ENCODE data around the gene MS4A4E.
"Not testable (repeated sequence)": the region's sequence is repeated elsewhere in the genome, so short reads cannot be mapped to it uniquely, and the experiment has no call there.

The MS4A4E gene

DNA sequence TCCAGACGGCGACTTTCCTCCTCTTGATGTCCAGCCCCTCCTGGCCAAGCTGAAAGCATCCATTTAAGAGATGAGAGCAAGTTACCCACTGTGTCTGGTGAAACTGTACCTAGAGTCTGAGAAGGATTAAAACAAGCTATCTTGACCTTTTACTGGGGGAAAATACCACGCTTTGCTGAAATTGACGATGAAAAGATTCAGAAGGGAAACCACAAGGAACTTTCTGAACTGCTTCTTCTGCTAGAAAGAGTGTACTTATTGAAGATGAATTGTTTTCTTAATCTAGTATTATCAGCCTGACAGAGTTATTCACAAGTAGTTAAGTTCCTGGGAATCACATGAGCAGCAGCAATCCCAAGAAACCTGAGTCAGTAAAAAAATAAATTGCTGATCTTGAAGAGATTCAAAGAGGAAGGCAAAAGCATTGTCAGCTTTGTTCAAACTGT is 47.0 kb downstream of the MS4A4E start:
- H3K36me3 ChIP-seq (ENCODE audit: control insufficient read depth in 2 of 2, insufficient read depth in 2 of 2, low read length in 2 of 2) = no peaks in the 10 kb centered on the region
- H3K4me3 ChIP-seq (ENCODE audit: low read length in 2 of 2) = no peak overlapping the region
- no peak overlapping the region for H3K9ac ChIP-seq (ENCODE audit: low read depth in 1 of 2, low read length in 2 of 2)
- H3K27ac ChIP-seq (ENCODE audit: low read depth in 2 of 2, low read length in 2 of 2) = peak overlapping the region; percentile 29 to 55
- no peaks in the 10 kb centered on the region for H3K27me3 ChIP-seq (ENCODE audit: control insufficient read depth in 2 of 2, insufficient read depth in 2 of 2, low read length in 2 of 2)
- peaks cover 0 to 2% of the 10 kb centered on the region in 2 donors for H3K4me1 ChIP-seq (ENCODE audit: control insufficient read depth in 2 of 2, insufficient read depth in 2 of 2, low read length in 2 of 2)
- H3K9me3 ChIP-seq (ENCODE audit: control insufficient read depth in 2 of 2, low read length in 2 of 2) = no peaks in the 10 kb centered on the region

DNA sequence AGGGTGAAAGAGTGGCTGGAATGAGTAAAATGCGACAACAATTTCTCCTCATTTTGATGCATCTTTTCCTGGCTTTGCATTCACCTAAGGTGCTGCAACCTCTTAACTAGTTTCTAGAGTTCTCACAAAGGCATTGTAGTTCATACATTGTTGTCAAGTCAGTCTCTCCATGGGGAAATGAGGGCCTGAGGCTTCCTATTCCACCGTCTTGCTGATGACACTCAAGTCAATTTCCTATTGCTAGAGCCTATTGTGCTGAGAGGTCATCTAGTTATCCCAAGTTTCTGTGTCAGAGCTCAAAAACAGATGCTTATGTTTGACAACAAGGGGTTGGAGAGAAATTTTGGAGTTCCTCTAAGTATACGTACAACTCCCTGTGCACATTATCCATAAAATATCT is 48.4 kb downstream of the MS4A4E start:
- Histone ChIP-seq H3K36me3 (ENCODE audit: control insufficient read depth in 2 of 2, insufficient read depth in 2 of 2, low read length in 2 of 2) (no peaks in the 10 kb centered on the region), H3K9me3 (ENCODE audit: control insufficient read depth in 2 of 2, low read length in 2 of 2) (no peaks in the 10 kb centered on the region), H3K27me3 (ENCODE audit: control insufficient read depth in 2 of 2, insufficient read depth in 2 of 2, low read length in 2 of 2) (no peaks in the 10 kb centered on the region), H3K4me1 (ENCODE audit: control insufficient read depth in 2 of 2, insufficient read depth in 2 of 2, low read length in 2 of 2) (peaks cover 0 to 2% of the 10 kb centered on the region in 2 donors), H3K27ac (ENCODE audit: low read depth in 2 of 2, low read length in 2 of 2) (peak overlapping the region; percentile 38 to 61), H3K4me3 (ENCODE audit: low read length in 2 of 2) (no peak overlapping the region), H3K9ac (ENCODE audit: low read depth in 1 of 2, low read length in 2 of 2) (no peak overlapping the region)

DNA sequence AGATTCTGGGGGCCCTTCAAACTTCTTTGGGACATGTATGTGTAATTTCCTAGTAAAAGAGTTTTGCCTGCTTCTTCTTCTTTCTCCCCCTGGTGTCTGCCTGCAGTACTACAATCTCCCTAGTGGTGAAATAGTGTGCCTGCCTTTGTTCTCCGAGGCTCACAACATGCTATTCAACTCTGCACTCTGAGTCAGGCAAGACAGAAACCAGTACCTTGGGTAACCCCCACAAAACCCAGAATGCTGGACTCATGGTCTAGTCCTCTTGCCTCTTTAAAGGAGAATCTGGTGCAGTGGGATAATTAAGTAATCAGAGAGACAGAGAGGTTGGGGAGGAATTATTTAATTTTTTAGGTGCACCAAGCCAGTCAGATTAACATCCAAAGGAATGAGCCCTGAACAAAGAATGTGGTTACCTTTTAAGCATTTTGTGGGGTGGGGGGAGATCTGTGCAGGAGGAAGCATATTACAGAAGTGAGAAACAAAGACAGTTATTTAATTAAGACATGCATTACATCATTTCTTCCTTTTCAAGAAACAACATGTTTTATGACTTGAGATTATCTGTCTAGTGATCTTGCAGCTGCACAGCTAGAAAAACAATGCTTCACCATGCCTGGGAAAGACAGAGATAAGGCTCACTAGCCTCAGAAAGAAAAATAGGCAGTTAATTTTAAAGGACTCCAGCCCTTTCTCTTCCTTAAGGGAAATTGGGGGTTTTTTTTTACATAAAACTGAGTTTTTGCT is 49.1 kb downstream of the MS4A4E start:
- no peaks in the 10 kb centered on the region for H3K27me3 ChIP-seq (ENCODE audit: control insufficient read depth in 2 of 2, insufficient read depth in 2 of 2, low read length in 2 of 2)
- H3K9ac ChIP-seq (ENCODE audit: low read depth in 1 of 2, low read length in 2 of 2) = no peak overlapping the region
- H3K4me1 ChIP-seq (ENCODE audit: control insufficient read depth in 2 of 2, insufficient read depth in 2 of 2, low read length in 2 of 2) = peaks cover 0 to 2% of the 10 kb centered on the region in 2 donors
- H3K4me3 ChIP-seq (ENCODE audit: low read length in 2 of 2) = no peak overlapping the region
- H3K27ac ChIP-seq (ENCODE audit: low read depth in 2 of 2, low read length in 2 of 2) = no peak overlapping the region
- H3K36me3 ChIP-seq (ENCODE audit: control insufficient read depth in 2 of 2, insufficient read depth in 2 of 2, low read length in 2 of 2) = no peaks in the 10 kb centered on the region
- H3K9me3 ChIP-seq (ENCODE audit: control insufficient read depth in 2 of 2, low read length in 2 of 2) = no peaks in the 10 kb centered on the region

DNA sequence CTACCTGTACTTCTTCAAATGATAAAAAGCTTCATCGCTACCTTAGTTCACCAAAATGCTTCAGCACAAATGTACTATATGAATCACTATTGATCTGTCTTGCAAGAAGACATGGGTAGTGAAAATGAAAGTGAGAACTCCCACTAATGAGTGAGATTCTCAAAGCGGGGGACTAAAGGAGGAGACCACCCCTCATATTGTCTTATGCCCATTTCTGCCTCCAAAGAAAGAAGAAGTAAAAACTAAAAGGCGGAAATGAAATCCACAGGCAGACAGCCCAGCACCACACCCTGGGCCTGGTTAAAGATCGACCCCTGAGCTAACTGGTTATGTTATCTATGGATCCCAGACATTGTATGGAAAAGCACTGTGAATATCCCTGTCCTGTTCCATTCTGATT is 50.4 kb downstream of the MS4A4E start:
- not testable (repeated sequence) for H3K4me1 ChIP-seq (ENCODE audit: control insufficient read depth in 2 of 2, insufficient read depth in 2 of 2, low read length in 2 of 2); H3K27ac ChIP-seq (ENCODE audit: low read depth in 2 of 2, low read length in 2 of 2); H3K9ac ChIP-seq (ENCODE audit: low read depth in 1 of 2, low read length in 2 of 2); H3K4me3 ChIP-seq (ENCODE audit: low read length in 2 of 2); H3K36me3 ChIP-seq (ENCODE audit: control insufficient read depth in 2 of 2, insufficient read depth in 2 of 2, low read length in 2 of 2); H3K9me3 ChIP-seq (ENCODE audit: control insufficient read depth in 2 of 2, low read length in 2 of 2); H3K27me3 ChIP-seq (ENCODE audit: control insufficient read depth in 2 of 2, insufficient read depth in 2 of 2, low read length in 2 of 2)

DNA sequence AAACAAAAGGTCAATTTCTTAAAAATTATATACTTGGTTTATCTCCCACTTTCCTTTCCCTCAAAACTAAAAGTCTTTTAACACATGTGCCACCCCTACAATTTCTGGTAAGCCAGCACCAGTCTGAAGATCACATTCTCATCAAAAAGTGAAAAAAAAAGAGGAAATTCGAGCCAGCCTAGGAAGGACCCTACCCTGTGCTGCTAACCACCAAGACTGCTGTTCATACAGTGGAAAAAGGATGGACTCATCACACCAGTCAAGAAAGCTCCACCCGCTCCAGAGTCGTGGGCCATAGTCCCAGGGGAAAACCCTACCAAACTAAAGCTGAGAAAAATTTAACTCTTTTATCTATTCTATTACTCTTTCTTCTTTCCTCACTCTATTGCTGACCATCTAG is 54.5 kb downstream of the MS4A4E start:
- H3K27ac ChIP-seq (ENCODE audit: low read depth in 2 of 2, low read length in 2 of 2); H3K27me3 ChIP-seq (ENCODE audit: control insufficient read depth in 2 of 2, insufficient read depth in 2 of 2, low read length in 2 of 2); H3K4me3 ChIP-seq (ENCODE audit: low read length in 2 of 2); H3K9ac ChIP-seq (ENCODE audit: low read depth in 1 of 2, low read length in 2 of 2); H3K36me3 ChIP-seq (ENCODE audit: control insufficient read depth in 2 of 2, insufficient read depth in 2 of 2, low read length in 2 of 2); H3K4me1 ChIP-seq (ENCODE audit: control insufficient read depth in 2 of 2, insufficient read depth in 2 of 2, low read length in 2 of 2); H3K9me3 ChIP-seq (ENCODE audit: control insufficient read depth in 2 of 2, low read length in 2 of 2): not testable (repeated sequence)

DNA sequence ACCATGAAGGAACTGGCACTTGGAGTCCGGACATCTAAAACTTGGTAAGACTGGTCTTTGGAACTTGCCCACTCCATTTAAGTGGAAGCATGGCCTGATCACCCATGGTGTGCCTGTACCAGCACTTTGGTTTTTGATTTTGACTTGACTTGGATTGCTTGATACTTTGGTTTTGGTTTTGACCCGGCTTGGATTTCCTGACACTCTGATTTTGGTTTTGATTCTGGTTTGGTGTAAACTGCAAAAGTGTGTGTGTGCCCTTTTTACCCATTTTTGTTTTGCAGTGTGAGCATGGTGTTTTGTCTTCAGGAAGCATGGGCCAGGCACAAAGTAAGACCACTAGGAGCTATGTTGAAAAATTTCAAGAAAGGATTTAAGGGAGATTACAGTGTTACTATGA is 56.8 kb downstream of the MS4A4E start:
- not testable (repeated sequence) for H3K27me3 ChIP-seq (ENCODE audit: control insufficient read depth in 2 of 2, insufficient read depth in 2 of 2, low read length in 2 of 2); H3K9ac ChIP-seq (ENCODE audit: low read depth in 1 of 2, low read length in 2 of 2); H3K4me3 ChIP-seq (ENCODE audit: low read length in 2 of 2); H3K36me3 ChIP-seq (ENCODE audit: control insufficient read depth in 2 of 2, insufficient read depth in 2 of 2, low read length in 2 of 2); H3K9me3 ChIP-seq (ENCODE audit: control insufficient read depth in 2 of 2, low read length in 2 of 2); H3K4me1 ChIP-seq (ENCODE audit: control insufficient read depth in 2 of 2, insufficient read depth in 2 of 2, low read length in 2 of 2)
- peak overlapping the region in 1 of 2 donors; percentile 45 for H3K27ac ChIP-seq (ENCODE audit: low read depth in 2 of 2, low read length in 2 of 2)

DNA sequence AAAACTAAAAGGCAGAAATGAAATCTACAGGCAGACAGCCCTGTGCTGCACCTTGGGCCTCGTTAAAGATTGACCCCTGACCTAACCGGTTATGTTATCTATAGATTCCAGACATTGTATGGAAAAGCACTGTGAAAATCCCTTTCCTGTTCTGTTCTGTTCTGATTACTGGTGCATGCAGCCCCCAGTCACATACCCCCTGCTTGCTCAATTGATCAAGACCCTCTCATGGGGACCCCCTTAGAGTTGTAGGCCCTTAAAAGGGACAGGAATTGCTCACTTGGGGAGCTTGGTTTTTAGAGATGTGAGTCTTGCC is 57.5 kb downstream of the MS4A4E start:
- peak overlapping the region in 1 of 2 donors; percentile 45 for H3K27ac ChIP-seq (ENCODE audit: low read depth in 2 of 2, low read length in 2 of 2)
- not testable (repeated sequence) for H3K4me1 ChIP-seq (ENCODE audit: control insufficient read depth in 2 of 2, insufficient read depth in 2 of 2, low read length in 2 of 2); H3K9me3 ChIP-seq (ENCODE audit: control insufficient read depth in 2 of 2, low read length in 2 of 2); H3K36me3 ChIP-seq (ENCODE audit: control insufficient read depth in 2 of 2, insufficient read depth in 2 of 2, low read length in 2 of 2); H3K9ac ChIP-seq (ENCODE audit: low read depth in 1 of 2, low read length in 2 of 2); H3K27me3 ChIP-seq (ENCODE audit: control insufficient read depth in 2 of 2, insufficient read depth in 2 of 2, low read length in 2 of 2); H3K4me3 ChIP-seq (ENCODE audit: low read length in 2 of 2)

DNA sequence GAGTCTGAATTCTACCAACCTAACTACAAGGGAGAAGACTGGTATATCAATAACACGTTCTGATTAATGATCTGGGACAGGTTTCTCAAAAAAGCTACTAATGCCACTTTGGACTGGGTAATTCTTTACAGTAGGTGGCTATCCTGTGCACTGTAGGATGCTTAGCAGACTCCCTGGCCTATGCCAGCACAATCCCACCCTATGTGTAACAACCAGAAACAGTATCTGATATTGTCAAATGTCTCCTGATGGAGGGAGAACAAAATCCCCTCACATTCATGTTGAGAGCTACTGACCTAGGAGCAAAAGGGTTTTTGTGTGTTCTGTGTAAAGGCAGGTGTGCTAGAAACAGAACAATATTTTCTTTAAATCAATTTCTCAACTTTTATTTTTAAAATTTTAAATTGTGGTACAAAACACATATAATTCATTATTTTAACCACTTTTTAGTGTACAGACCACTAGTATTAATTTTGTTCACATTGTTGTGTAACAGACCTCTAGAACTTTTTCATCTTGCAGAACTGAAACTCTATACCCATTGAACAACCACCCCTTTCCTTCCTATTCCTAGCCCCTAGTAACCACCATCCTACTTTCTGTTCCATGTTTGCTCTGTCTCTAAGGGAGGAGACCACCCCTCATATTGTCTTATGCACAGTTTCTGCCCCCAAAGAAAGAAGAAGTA is 58.0 kb downstream of the MS4A4E start:
- H3K27me3 ChIP-seq (ENCODE audit: control insufficient read depth in 2 of 2, insufficient read depth in 2 of 2, low read length in 2 of 2) = no peaks in the 10 kb centered on the region
- no peak overlapping the region for H3K9ac ChIP-seq (ENCODE audit: low read depth in 1 of 2, low read length in 2 of 2)
- no peak overlapping the region for H3K4me3 ChIP-seq (ENCODE audit: low read length in 2 of 2)
- H3K36me3 ChIP-seq (ENCODE audit: control insufficient read depth in 2 of 2, insufficient read depth in 2 of 2, low read length in 2 of 2) = no peaks in the 10 kb centered on the region
- H3K9me3 ChIP-seq (ENCODE audit: control insufficient read depth in 2 of 2, low read length in 2 of 2) = no peaks in the 10 kb centered on the region
- peak overlapping the region in 1 of 2 donors; percentile 65 for H3K27ac ChIP-seq (ENCODE audit: low read depth in 2 of 2, low read length in 2 of 2)
- no peaks in the 10 kb centered on the region for H3K4me1 ChIP-seq (ENCODE audit: control insufficient read depth in 2 of 2, insufficient read depth in 2 of 2, low read length in 2 of 2)

DNA sequence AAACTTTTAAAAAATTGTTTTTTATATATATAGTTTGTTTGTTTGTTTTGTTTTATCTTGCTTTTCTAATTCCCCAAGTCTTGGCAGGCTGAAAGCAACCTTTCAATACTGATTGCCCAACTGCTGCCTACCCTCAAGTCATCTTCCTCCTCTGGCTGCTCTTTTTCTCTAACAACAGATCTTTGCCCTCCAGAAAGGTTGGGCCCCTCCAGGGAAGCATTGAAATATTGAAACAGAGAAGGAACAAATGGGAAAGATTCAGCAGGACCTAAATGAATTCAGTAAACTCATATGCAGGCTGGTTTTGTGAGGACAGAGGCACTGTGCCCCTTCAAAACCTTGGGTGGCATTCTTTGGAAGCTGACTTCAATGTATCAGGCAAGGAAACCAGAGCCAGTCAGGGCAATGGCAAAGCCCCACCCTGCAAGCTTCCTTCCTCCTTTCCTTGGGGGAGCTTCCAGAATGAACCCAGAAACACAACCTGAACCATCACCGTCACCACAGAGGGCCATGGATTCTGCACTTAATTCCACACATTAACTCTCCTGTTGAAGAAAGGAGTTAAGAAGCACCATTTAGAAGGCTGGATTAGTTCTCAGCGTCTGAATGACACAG is 59.2 kb downstream of the MS4A4E start:
- no peak overlapping the region for H3K9ac ChIP-seq (ENCODE audit: low read depth in 1 of 2, low read length in 2 of 2)
- H3K27me3 ChIP-seq (ENCODE audit: control insufficient read depth in 2 of 2, insufficient read depth in 2 of 2, low read length in 2 of 2) = no peaks in the 10 kb centered on the region
- H3K27ac ChIP-seq (ENCODE audit: low read depth in 2 of 2, low read length in 2 of 2) = peak overlapping the region; percentile 29 to 65
- no peak overlapping the region for H3K4me3 ChIP-seq (ENCODE audit: low read length in 2 of 2)
- H3K9me3 ChIP-seq (ENCODE audit: control insufficient read depth in 2 of 2, low read length in 2 of 2) = no peaks in the 10 kb centered on the region
- H3K36me3 ChIP-seq (ENCODE audit: control insufficient read depth in 2 of 2, insufficient read depth in 2 of 2, low read length in 2 of 2) = no peaks in the 10 kb centered on the region
- no peaks in the 10 kb centered on the region for H3K4me1 ChIP-seq (ENCODE audit: control insufficient read depth in 2 of 2, insufficient read depth in 2 of 2, low read length in 2 of 2)

DNA sequence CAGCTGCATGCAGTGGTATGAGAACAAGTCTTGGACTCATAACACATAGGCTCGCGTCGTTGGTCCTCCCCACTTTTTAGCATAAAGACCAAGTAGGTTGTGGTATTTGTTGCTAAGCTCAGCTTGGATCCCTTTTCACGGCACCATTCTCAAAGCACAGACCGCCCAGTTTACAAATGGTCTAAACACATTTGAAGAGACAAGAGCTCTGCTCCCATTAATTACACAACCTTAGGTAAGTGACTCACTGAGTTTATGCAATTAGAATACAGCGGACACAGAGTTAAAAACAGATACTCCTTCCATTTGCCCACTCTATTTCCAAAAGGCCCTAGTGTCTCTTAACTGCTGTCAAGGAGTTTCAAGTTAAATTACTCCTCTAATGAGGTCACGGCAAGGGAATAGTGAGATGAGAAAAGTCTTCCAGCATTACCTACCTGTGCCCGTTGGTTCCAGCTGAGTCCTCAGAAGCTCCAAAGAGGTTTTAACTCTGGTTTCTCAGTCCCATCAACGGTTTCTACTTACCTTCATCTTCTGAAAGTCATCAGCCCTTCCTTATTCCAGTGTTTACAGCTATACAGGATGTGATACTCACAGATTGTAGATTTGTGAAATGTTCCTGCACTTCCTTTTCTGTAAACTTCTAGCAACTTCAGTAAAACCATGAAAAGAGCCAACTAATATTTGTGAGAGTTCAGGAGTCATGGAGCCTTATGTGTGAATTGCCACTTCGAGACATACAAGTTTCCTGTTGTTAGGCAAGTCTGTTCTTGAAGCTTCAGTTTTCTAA is 60.2 kb downstream of the MS4A4E start, which contains the start of gene MS4A6A:
MS4A6A (minus strand) TSS at position 543 of the 790 bp plus-strand sequence. CDS start 1,356 bp downstream, outside the sequence.
- Histone ChIP-seq H3K36me3 (ENCODE audit: control insufficient read depth in 2 of 2, insufficient read depth in 2 of 2, low read length in 2 of 2) (no peaks in the 10 kb centered on the region), H3K9ac (ENCODE audit: low read depth in 1 of 2, low read length in 2 of 2) (peak within 1 kb of the TSS; percentile 4 to 36), H3K27me3 (ENCODE audit: control insufficient read depth in 2 of 2, insufficient read depth in 2 of 2, low read length in 2 of 2) (no peaks in the 10 kb centered on the region), H3K9me3 (ENCODE audit: control insufficient read depth in 2 of 2, low read length in 2 of 2) (no peaks in the 10 kb centered on the region), H3K27ac (ENCODE audit: low read depth in 2 of 2, low read length in 2 of 2) (peak within 1 kb of the TSS; percentile 54 to 65), H3K4me3 (ENCODE audit: low read length in 2 of 2) (peak within 1 kb of the TSS in 1 of 2 donors; percentile 35), H3K4me1 (ENCODE audit: control insufficient read depth in 2 of 2, insufficient read depth in 2 of 2, low read length in 2 of 2) (no peaks in the 10 kb centered on the region)
